WTC11 (cell line): ENCODE results near the gene RNF39. TPM values are rescaled to one million over a fixed set of nuclear protein-coding genes. Genes with fewer than 3 reads are reported as not detected.

Source experiments
- ATAC-seq: fragments of 200-7000 bp; cut with Tn5 transposase; 2 replicates; pipeline ENCODE4 v1.10.0; 2021; ENCODE audit warnings: mild to moderate bottlenecking, moderate library complexity
- CTCF ChIA-PET: fragments of 300-600 bp; sonication (Branson Sonifier 250); formaldehyde crosslinking; loops from one replicate; lab custom pipeline; 2021; ENCODE audit warnings: antibody characterized with exemption; lab: Charles Lee
- POLR2A ChIA-PET: fragments of 350-600 bp; sonication (Branson Sonifier 250); formaldehyde crosslinking; loops from one replicate; lab custom pipeline; 2021; ENCODE audit warnings: antibody characterized with exemption; lab: Charles Lee
- DNase-seq: peaks from one replicate; pipeline ENCODE4 v3.0.0; 2021; ENCODE audit warnings: low spot score
- H3K27ac Mint-ChIP-seq: 2 replicates; pipeline ENCODE4 v1.8.0; 2021; ENCODE audit warnings: mixed read lengths
- H3K27me3 Mint-ChIP-seq: 2 replicates; pipeline ENCODE4 v1.8.0; 2021; ENCODE audit warnings: low read depth, mild to moderate bottlenecking, moderate library complexity, mixed read lengths
- H3K36me3 Mint-ChIP-seq: 2 replicates; pipeline ENCODE4 v1.8.0; 2021; ENCODE audit warnings: mixed read lengths
- H3K4me1 Mint-ChIP-seq: 2 replicates; pipeline ENCODE4 v1.8.0; 2022; ENCODE audit warnings: mixed read lengths
- H3K4me3 Mint-ChIP-seq: 2 replicates; pipeline ENCODE4 v1.8.0; 2021; ENCODE audit warnings: mild to moderate bottlenecking, moderate library complexity, mixed read lengths
- H3K9me3 Mint-ChIP-seq: 2 replicates; pipeline ENCODE4 v1.8.0; 2021; ENCODE audit warnings: mixed read lengths
- CBFB ChIP-seq: sonication (generic); formaldehyde crosslinking; IDR thresholded peaks from 2 replicates; pipeline ENCODE4 v1.8.1; 2022; ENCODE audit warnings: mild to moderate bottlenecking, low read depth, missing genetic modification reagents
- CREB1 ChIP-seq: sonication (generic); formaldehyde crosslinking; IDR thresholded peaks from 2 replicates; pipeline ENCODE4 v1.8.0; 2023; ENCODE audit warnings: mild to moderate bottlenecking, missing genetic modification reagents
- ETV6 ChIP-seq: sonication (generic); formaldehyde crosslinking; IDR thresholded peaks from 2 replicates; pipeline ENCODE4 v1.8.1; 2022; ENCODE audit warnings: mild to moderate bottlenecking, missing genetic modification reagents
- FOXK1 ChIP-seq: sonication (generic); formaldehyde crosslinking; IDR thresholded peaks from 2 replicates; pipeline ENCODE4 v1.8.0; 2022; ENCODE audit warnings: mild to moderate bottlenecking, moderate library complexity, missing genetic modification reagents
- GABPB1 ChIP-seq: sonication (generic); formaldehyde crosslinking; IDR thresholded peaks from 2 replicates; pipeline ENCODE4 v1.8.1; 2023; ENCODE audit warnings: mild to moderate bottlenecking, missing genetic modification reagents
- GRHL2 ChIP-seq: fragments of 250-450 bp; sonication (Bioruptor Pico); IDR thresholded peaks from 2 replicates; pipeline ENCODE4 v1.8.0; 2022; ENCODE audit warnings: mild to moderate bottlenecking, moderate library complexity; ENCODE audit not compliant: insufficient replicate concordance, severe bottlenecking
- HMGA2 ChIP-seq: fragments of 250-450 bp; sonication (Bioruptor Pico); IDR thresholded peaks from 2 replicates; pipeline ENCODE4 v1.4.0; 2021; ENCODE audit warnings: mild to moderate bottlenecking, moderate library complexity
- NFE2L1 ChIP-seq: sonication (generic); formaldehyde crosslinking; IDR thresholded peaks from 2 replicates; pipeline ENCODE4 v1.8.1; 2023; ENCODE audit warnings: missing genetic modification reagents
- OVOL2 ChIP-seq: fragments of 250-450 bp; sonication (Bioruptor Pico); IDR thresholded peaks from 2 replicates; pipeline ENCODE4 v1.9.0; 2021; ENCODE audit warnings: mild to moderate bottlenecking, borderline replicate concordance
- SP1 ChIP-seq: sonication (generic); formaldehyde crosslinking; conservative IDR thresholded peaks from 2 replicates; pipeline ENCODE4 v1.8.1; 2022; ENCODE audit warnings: missing genetic modification reagents
- TEAD1 ChIP-seq: sonication (generic); formaldehyde crosslinking; IDR thresholded peaks from 2 replicates; pipeline ENCODE4 v1.8.0; 2022; ENCODE audit warnings: mild to moderate bottlenecking, missing genetic modification reagents
- ZNF396 ChIP-seq: fragments of 250-450 bp; sonication (Bioruptor Pico); IDR thresholded peaks from 2 replicates; pipeline ENCODE4 v1.8.0; 2021; ENCODE audit warnings: mild to moderate bottlenecking, moderate library complexity, borderline replicate concordance
- total RNA-seq: library from RNA; stranded (reverse); gene quantifications from 3 replicates; pipeline ENCODE4 v1.2.3, GENCODE V29; 2021
- TF ChIP-seq, protein P1 (sequence below): fragments of 250-450 bp; sonication (Bioruptor Pico); IDR thresholded peaks from 2 replicates; pipeline ENCODE4 v1.9.0; 2021; ENCODE audit warnings: moderate library complexity, mild to moderate bottlenecking, inconsistent platforms, borderline replicate concordance
- TF ChIP-seq, protein P2 (sequence below): sonication (generic); formaldehyde crosslinking; IDR thresholded peaks from 2 replicates; pipeline ENCODE4 v1.8.0; 2023; ENCODE audit warnings: missing genetic modification reagents, mild to moderate bottlenecking, borderline replicate concordance
- TF ChIP-seq, protein P3 (sequence below): fragments of 250-450 bp; sonication (Bioruptor Pico); IDR thresholded peaks from 2 replicates; pipeline ENCODE4 v1.9.0; 2021; ENCODE audit warnings: mild to moderate bottlenecking
- TF ChIP-seq, protein P4 (sequence below): fragments of 200-600 bp; IDR thresholded peaks from 2 replicates; pipeline ENCODE4 v1.8.0; 2022; ENCODE audit warnings: antibody characterized with exemption
- TF ChIP-seq, protein P5 (sequence below): fragments of 250-450 bp; sonication (Bioruptor Pico); conservative IDR thresholded peaks from 2 replicates; pipeline ENCODE4 v1.9.0; 2021; ENCODE audit warnings: mild to moderate bottlenecking
- TF ChIP-seq, protein P6 (sequence below): sonication (generic); formaldehyde crosslinking; IDR thresholded peaks from 2 replicates; pipeline ENCODE4 v1.8.1; 2023; ENCODE audit warnings: mild to moderate bottlenecking, moderate library complexity, missing genetic modification reagents

RNF39 gene
- total RNA-seq, 1 experiment from 2014 or later = 5.1 TPM

DNA sequence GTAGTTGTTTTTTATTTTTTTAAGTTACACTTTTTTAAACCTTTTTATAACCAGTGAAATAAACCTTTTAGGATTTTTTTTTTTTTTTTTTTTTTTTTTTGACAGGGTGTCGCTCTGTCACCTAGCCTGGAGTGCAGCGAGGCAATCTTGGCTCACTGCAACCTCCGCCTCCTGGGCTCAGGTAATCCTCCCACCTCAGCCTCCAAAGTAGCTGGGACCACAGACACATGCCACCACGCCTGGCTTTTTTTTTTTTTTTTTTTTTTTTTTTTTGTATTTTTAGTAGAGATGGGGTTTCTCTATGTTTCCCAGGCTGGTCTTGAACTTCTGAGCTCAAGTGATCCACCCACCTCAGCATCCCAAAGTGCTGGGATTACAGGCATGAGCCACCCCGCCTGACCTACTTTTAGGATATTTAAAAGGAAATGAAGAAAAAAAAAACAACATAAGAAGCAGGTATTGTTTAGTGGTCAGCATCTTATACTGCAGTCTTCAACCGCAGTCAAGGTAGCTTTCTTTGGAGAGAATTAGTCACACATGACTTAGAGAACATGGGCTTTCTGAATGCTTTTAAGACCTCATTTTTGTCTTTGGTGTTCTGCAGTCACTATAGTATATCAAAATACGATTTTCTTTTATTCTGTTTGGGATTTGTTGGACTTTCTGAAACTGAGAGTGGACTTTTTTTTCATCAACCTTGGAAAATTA, 12.9 kb downstream of the RNF39 start:
- Mint-ChIP-seq H3K4me3 (peak overlapping the region; percentile 98), H3K36me3 (peaks cover 8% of the 10 kb centered on the region; the same call in 1 of the 2 replicates), H3K9me3 (no peaks in the 10 kb centered on the region), H3K27me3 (no peaks in the 10 kb centered on the region), H3K4me1 (peaks cover 32% of the 10 kb centered on the region)
- ATAC-seq = no peak
- POLR2A ChIA-PET = no interaction called here
- no peak for DNase-seq
- TF ChIP-seq GABPB1 (no peak), TEAD1 (no peak), OVOL2 (CRISPR knock-in tag) (no peak), SP1 (CRISPR knock-in tag) (no peak), FOXK1 (CRISPR knock-in tag) (no peak), GRHL2 (CRISPR knock-in tag) (no peak), NFE2L1 (CRISPR knock-in tag) (no peak)
- TF ChIP-seq, protein P1, sequence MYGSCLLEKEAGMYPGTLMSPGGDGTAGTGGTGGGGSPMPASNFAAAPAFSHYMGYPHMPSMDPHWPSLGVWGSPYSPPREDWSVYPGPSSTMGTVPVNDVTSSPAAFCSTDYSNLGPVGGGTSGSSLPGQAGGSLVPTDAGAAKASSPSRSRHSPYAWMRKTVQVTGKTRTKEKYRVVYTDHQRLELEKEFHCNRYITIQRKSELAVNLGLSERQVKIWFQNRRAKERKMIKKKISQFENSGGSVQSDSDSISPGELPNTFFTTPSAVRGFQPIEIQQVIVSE (CRISPR knock-in tag) = no peak
- TF ChIP-seq, protein P2, sequence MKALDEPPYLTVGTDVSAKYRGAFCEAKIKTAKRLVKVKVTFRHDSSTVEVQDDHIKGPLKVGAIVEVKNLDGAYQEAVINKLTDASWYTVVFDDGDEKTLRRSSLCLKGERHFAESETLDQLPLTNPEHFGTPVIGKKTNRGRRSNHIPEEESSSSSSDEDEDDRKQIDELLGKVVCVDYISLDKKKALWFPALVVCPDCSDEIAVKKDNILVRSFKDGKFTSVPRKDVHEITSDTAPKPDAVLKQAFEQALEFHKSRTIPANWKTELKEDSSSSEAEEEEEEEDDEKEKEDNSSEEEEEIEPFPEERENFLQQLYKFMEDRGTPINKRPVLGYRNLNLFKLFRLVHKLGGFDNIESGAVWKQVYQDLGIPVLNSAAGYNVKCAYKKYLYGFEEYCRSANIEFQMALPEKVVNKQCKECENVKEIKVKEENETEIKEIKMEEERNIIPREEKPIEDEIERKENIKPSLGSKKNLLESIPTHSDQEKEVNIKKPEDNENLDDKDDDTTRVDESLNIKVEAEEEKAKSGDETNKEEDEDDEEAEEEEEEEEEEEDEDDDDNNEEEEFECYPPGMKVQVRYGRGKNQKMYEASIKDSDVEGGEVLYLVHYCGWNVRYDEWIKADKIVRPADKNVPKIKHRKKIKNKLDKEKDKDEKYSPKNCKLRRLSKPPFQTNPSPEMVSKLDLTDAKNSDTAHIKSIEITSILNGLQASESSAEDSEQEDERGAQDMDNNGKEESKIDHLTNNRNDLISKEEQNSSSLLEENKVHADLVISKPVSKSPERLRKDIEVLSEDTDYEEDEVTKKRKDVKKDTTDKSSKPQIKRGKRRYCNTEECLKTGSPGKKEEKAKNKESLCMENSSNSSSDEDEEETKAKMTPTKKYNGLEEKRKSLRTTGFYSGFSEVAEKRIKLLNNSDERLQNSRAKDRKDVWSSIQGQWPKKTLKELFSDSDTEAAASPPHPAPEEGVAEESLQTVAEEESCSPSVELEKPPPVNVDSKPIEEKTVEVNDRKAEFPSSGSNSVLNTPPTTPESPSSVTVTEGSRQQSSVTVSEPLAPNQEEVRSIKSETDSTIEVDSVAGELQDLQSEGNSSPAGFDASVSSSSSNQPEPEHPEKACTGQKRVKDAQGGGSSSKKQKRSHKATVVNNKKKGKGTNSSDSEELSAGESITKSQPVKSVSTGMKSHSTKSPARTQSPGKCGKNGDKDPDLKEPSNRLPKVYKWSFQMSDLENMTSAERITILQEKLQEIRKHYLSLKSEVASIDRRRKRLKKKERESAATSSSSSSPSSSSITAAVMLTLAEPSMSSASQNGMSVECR (CRISPR knock-in tag) = no peak
- TF ChIP-seq, protein P3, sequence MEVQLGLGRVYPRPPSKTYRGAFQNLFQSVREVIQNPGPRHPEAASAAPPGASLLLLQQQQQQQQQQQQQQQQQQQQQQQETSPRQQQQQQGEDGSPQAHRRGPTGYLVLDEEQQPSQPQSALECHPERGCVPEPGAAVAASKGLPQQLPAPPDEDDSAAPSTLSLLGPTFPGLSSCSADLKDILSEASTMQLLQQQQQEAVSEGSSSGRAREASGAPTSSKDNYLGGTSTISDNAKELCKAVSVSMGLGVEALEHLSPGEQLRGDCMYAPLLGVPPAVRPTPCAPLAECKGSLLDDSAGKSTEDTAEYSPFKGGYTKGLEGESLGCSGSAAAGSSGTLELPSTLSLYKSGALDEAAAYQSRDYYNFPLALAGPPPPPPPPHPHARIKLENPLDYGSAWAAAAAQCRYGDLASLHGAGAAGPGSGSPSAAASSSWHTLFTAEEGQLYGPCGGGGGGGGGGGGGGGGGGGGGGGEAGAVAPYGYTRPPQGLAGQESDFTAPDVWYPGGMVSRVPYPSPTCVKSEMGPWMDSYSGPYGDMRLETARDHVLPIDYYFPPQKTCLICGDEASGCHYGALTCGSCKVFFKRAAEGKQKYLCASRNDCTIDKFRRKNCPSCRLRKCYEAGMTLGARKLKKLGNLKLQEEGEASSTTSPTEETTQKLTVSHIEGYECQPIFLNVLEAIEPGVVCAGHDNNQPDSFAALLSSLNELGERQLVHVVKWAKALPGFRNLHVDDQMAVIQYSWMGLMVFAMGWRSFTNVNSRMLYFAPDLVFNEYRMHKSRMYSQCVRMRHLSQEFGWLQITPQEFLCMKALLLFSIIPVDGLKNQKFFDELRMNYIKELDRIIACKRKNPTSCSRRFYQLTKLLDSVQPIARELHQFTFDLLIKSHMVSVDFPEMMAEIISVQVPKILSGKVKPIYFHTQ (CRISPR knock-in tag) = no peak
- TF ChIP-seq, all 79 proteins: peak for 0
- CTCF ChIA-PET = interaction anchor here (0.7 to 3.0 kb wide), 4 partner anchors 13 to 223 kb away, joined by 3 to 16 read pairs (median 7); partner anchors contain the start of genes RNF39 and TRIM26
- no peak overlapping the region for H3K27ac Mint-ChIP-seq

DNA sequence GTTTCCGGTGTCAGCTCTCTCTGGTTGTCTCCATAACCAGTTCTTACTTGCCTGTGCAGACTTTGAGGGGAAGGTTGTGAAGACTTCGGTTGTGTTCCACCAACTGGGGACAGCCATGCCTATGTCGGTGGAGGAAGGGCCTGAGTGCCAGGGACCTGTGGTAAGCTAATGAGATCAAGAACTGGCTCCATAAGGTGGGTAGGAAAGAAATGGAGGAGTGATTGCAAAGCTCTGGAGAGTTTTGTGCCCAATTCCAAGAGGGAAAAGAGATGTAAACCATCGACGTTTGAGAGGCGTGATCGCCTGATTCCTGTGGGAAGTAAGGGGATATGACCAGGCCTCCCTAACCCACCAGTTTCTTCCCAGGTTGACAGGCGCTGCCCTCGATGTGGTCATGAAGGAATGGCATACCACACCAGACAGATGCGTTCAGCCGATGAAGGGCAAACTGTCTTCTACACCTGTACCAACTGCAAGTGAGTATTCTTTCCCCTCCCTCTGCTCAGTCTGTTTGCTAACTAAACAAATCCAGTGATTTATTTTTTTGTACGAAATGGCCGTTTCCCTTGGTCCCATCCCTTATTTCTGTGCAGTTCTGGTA, 13.6 kb downstream of the RNF39 start:
- H3K4me3 Mint-ChIP-seq = peak overlapping the region; percentile 98
- POLR2A ChIA-PET = interaction anchor here (1.3 to 1.5 kb wide), 2 partner anchors 15 to 214 kb away, joined by 3 read pairs; no protein-coding TSS in a partner anchor
- H3K27ac Mint-ChIP-seq = peak overlapping the region; percentile 94
- no peaks in the 10 kb centered on the region for H3K9me3 Mint-ChIP-seq
- peaks cover 13% of the 10 kb centered on the region; the same call in 1 of the 2 replicates for H3K36me3 Mint-ChIP-seq
- peaks cover 29% of the 10 kb centered on the region for H3K4me1 Mint-ChIP-seq
- ATAC-seq = no peak; the same call in 1 of the 2 replicates
- no peaks in the 10 kb centered on the region for H3K27me3 Mint-ChIP-seq
- CTCF ChIA-PET = interaction anchor here (1.2 to 3.0 kb wide), 3 partner anchors 13 to 412 kb away, joined by 4 to 16 read pairs (median 10); partner anchors contain the start of gene RNF39
- DNase-seq = no peak
- no peak for TF ChIP-seq CREB1 (CRISPR knock-in tag)
- TF ChIP-seq, protein P4, sequence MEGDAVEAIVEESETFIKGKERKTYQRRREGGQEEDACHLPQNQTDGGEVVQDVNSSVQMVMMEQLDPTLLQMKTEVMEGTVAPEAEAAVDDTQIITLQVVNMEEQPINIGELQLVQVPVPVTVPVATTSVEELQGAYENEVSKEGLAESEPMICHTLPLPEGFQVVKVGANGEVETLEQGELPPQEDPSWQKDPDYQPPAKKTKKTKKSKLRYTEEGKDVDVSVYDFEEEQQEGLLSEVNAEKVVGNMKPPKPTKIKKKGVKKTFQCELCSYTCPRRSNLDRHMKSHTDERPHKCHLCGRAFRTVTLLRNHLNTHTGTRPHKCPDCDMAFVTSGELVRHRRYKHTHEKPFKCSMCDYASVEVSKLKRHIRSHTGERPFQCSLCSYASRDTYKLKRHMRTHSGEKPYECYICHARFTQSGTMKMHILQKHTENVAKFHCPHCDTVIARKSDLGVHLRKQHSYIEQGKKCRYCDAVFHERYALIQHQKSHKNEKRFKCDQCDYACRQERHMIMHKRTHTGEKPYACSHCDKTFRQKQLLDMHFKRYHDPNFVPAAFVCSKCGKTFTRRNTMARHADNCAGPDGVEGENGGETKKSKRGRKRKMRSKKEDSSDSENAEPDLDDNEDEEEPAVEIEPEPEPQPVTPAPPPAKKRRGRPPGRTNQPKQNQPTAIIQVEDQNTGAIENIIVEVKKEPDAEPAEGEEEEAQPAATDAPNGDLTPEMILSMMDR = no peak
- TF ChIP-seq ZNF396 = no peak
- TF ChIP-seq, protein P5, sequence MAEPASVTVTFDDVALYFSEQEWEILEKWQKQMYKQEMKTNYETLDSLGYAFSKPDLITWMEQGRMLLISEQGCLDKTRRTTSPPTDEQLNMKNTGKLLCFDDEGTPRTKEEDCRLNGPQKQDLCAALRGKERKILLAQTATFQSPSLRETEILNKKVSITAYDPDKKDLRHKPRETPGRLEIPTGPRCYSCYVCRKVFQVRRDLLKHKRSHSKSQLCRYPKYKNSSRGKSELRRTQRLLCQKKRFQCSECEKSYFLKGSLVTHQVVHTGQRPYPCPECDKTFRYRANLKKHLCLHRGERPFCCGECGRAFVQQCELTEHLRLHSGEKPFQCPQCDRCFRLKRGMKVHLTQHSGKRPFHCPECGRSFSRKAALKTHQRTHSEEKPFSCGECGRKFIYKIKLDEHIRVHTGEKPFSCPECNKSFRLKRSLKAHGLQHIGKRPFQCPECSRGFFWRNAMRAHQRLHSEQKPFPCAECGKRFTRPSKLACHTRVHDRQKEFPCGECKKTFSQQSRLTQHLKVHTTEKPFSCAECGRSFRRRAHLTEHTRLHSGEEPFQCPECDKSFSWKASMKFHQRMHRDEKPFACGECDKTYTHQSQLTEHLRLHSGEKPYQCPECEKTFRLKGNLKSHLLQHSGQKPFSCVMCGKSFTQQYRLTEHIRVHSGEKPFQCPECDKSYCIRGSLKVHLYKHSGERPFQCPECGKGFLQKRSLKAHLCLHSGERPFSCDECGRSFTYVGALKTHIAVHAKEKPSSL (CRISPR knock-in tag) = no peak
- TF ChIP-seq, protein P6, sequence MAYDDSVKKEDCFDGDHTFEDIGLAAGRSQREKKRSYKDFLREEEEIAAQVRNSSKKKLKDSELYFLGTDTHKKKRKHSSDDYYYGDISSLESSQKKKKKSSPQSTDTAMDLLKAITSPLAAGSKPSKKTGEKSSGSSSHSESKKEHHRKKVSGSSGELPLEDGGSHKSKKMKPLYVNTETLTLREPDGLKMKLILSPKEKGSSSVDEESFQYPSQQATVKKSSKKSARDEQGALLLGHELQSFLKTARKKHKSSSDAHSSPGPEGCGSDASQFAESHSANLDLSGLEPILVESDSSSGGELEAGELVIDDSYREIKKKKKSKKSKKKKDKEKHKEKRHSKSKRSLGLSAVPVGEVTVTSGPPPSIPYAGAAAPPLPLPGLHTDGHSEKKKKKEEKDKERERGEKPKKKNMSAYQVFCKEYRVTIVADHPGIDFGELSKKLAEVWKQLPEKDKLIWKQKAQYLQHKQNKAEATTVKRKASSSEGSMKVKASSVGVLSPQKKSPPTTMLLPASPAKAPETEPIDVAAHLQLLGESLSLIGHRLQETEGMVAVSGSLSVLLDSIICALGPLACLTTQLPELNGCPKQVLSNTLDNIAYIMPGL (CRISPR knock-in tag) = no peak
- TF ChIP-seq HMGA2 (CRISPR knock-in tag) = no peak
- no peak for TF ChIP-seq CBFB (CRISPR knock-in tag)
- TF ChIP-seq ETV6 (CRISPR knock-in tag) = no peak
